ENCODE measurements around the gene RRP1B.
"Not testable (repeated sequence)": the region's sequence is repeated elsewhere in the genome, so short reads cannot be mapped to it uniquely, and the experiment has no call there.

RRP1B gene

DNA sequence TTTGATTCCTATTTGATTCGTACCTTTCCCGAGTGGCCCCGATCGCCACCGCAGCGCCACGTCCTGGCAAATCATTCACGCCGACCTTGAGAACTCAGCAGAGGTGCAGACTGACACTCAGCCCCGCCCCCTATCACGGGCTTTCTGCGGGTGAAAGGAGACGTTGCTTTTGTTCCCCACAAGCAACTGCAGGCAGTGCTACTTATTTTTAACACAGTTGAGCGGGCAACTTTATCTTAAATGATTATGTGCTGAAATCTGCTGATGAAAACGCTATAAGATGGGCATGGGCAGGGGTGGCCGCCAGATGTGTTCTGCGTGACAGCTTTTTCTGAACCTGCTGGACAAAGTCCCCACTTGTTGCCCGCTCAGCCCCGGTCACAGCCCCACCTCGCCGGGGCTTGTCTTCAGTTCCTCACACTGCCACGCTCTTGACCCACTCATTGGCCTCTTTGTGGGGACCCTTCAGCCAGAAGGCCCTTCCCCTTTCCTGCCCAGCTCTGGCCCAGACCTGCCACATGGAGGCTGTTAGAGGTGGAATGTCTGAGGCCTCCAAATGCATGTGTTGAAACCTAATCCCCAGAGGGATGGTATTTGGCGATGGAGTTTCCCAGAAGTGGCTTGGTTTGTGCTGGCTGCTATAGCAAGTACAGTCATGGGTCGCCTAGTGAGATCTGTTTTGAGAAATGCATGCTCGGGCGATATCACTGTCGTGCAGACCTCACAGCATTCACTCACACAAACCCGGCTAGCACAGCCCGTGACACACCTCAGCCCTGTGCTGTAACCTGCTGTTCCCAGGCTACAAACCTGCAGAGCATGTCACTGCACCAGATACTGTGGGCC is 43.9 kb downstream of the RRP1B start:
- H3K4me3 Mint-ChIP-seq: peak overlapping the region; percentile 61 to 73
- ATAC-seq (replicated peaks): peak; percentile 51
- peaks cover 7% of the 10 kb centered on the region for H3K36me3 Mint-ChIP-seq (ENCODE audit: insufficient read depth)
- H3K27ac Mint-ChIP-seq: peak overlapping the region; percentile 17 to 60
- no peaks in the 10 kb centered on the region for H3K27me3 Mint-ChIP-seq
- peak in 2 of 3 experiments; percentile 34 to 47 for DNase-seq
- no peaks in the 10 kb centered on the region for H3K9me3 Mint-ChIP-seq
- peaks cover 4 to 11% of the 10 kb centered on the region in 2 donors for H3K4me1 Mint-ChIP-seq (ENCODE audit: low read depth in 2 of 2)

- no peak overlapping the region for H3K4me3 Mint-ChIP-seq
- H3K9me3 Mint-ChIP-seq: no peaks in the 10 kb centered on the region
- H3K27me3 Mint-ChIP-seq: no peaks in the 10 kb centered on the region
- ATAC-seq (replicated peaks) (no peak), DNase-seq (no peak)
- peaks cover 4% of the 10 kb centered on the region for H3K36me3 Mint-ChIP-seq (ENCODE audit: insufficient read depth)
- peak overlapping the region; percentile 62 to 66 for H3K27ac Mint-ChIP-seq
- peaks cover 4 to 9% of the 10 kb centered on the region in 2 donors for H3K4me1 Mint-ChIP-seq (ENCODE audit: low read depth in 2 of 2)
Measured at GRCh38 chr21:43707462-43707861, 48.1 kb downstream of the RRP1B start.

GRCh38 chr21:43708745-43709381 is 49.5 kb downstream of the RRP1B start:
- Mint-ChIP-seq H3K9me3 (no peaks in the 10 kb centered on the region), H3K27me3 (no peaks in the 10 kb centered on the region), H3K36me3 (ENCODE audit: insufficient read depth) (peaks cover 4% of the 10 kb centered on the region), H3K4me3 (no peak overlapping the region), H3K27ac (no peak overlapping the region), H3K4me1 (ENCODE audit: low read depth in 2 of 2) (peaks cover 0 to 2% of the 10 kb centered on the region in 2 donors)
- DNase-seq (no peak), ATAC-seq (replicated peaks) (no peak)

GRCh38 chr21:43712268-43712942 is 53.0 kb downstream of the RRP1B start:
- DNase-seq (no peak), ATAC-seq (replicated peaks) (no peak)
- H3K27me3 Mint-ChIP-seq: no peaks in the 10 kb centered on the region
- H3K36me3 Mint-ChIP-seq (ENCODE audit: insufficient read depth): peaks cover 4% of the 10 kb centered on the region
- H3K27ac Mint-ChIP-seq: no peak overlapping the region
- H3K4me3 Mint-ChIP-seq: no peak overlapping the region
- peaks cover 0 to under 1% of the 10 kb centered on the region in 2 donors for H3K4me1 Mint-ChIP-seq (ENCODE audit: low read depth in 2 of 2)
- H3K9me3 Mint-ChIP-seq: no peaks in the 10 kb centered on the region

GRCh38 chr21:43713123-43713522 is 53.8 kb downstream of the RRP1B start:
- H3K27me3 Mint-ChIP-seq; H3K4me1 Mint-ChIP-seq (ENCODE audit: low read depth in 2 of 2); H3K36me3 Mint-ChIP-seq (ENCODE audit: insufficient read depth); H3K4me3 Mint-ChIP-seq; ATAC-seq (replicated peaks); H3K27ac Mint-ChIP-seq; DNase-seq; H3K9me3 Mint-ChIP-seq: not testable (repeated sequence)

DNA sequence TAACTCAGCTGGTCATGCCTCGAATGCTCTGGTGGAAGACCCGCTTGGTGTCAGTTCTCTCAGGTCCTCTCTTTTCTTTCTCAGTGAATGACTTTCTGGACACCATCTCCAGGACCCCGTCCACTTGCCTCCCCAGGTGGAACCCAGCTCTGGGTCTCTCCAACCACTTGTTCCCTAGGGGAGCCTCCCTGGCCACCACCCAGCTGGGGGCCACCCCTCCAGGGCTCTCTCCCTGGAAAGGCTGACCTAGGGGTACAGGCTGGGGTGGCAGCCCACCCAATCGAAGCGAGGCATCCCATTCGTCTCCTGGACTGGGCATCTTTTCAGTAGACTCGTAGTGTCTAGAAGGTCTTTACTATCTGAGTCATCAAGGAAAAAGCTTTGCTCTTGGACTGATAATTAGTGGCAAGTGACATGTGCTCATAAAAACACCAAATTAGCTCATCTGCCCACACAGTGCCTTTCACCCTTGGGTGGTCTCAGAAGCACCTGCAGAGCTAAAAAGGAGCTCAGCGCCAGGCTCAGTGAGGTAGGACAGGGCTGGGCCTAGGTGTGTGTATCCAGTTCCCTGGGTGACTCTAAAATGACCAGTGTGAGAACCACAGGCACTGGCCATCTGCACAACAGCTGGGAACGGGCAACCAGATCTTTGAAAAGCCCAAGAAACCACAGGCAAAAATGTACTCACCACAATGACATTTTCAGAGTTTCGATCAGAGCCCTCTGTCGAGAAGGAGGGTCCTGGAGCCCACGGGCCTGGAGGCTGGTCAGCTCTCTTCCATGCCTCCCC is 57.2 kb downstream of the RRP1B start:
- no peak for ATAC-seq (replicated peaks)
- peaks cover 21 to 22% of the 10 kb centered on the region in 2 donors for H3K4me1 Mint-ChIP-seq (ENCODE audit: low read depth in 2 of 2)
- no peak overlapping the region for H3K4me3 Mint-ChIP-seq
- no peaks in the 10 kb centered on the region for H3K9me3 Mint-ChIP-seq
- no peaks in the 10 kb centered on the region for H3K27me3 Mint-ChIP-seq
- peaks cover 18% of the 10 kb centered on the region for H3K36me3 Mint-ChIP-seq (ENCODE audit: insufficient read depth)
- peak overlapping the region in 1 of 2 donors; percentile 10 for H3K27ac Mint-ChIP-seq
- DNase-seq: no peak

DNA sequence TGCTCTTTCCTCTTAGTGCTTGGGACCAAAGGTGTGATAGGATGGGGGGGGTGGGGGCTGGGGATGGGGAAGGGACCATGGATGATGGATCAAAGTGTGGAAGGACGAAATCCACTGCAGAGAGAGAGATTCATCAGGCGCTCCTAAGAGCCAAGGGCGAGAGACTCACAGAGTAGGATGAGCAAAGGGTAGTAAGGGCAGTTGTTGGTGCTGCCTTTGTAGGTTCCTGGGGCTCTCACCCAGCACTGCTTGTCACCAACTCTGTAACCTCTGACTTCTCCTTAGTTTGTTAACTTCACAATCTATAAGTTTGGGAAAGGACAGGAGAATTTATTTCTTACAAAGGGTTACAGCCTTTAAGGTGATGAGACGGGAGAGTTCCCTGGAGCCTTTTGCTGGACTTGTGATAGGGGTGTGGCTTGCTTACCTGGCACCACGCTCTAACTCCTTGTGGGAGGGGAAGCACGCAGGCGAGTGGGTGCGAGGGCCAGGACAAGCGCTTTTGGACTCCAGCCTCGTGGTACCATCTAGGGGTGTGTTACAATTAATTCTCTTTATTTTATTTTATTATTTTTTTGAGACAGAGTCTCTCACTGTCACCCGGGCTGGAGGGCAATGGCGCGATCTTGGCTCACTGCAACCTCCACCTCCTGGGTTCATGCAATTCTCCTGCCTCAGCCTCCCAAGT is 58.0 kb downstream of the RRP1B start:
- no peak for DNase-seq
- Mint-ChIP-seq H3K9me3 (no peaks in the 10 kb centered on the region), H3K4me3 (peak overlapping the region; percentile 84 to 90), H3K36me3 (ENCODE audit: insufficient read depth) (peaks cover 21% of the 10 kb centered on the region), H3K4me1 (ENCODE audit: low read depth in 2 of 2) (peaks cover 27 to 28% of the 10 kb centered on the region in 2 donors), H3K27me3 (no peaks in the 10 kb centered on the region), H3K27ac (no peak overlapping the region)
- ATAC-seq (replicated peaks): no peak

GRCh38 chr21:43717967-43718871 is 58.9 kb downstream of the RRP1B start:
- Mint-ChIP-seq H3K27me3 (no peaks in the 10 kb centered on the region), H3K27ac (peak overlapping the region; percentile 68 to 76), H3K9me3 (no peaks in the 10 kb centered on the region), H3K36me3 (ENCODE audit: insufficient read depth) (peaks cover 21% of the 10 kb centered on the region), H3K4me1 (ENCODE audit: low read depth in 2 of 2) (peaks cover 28 to 32% of the 10 kb centered on the region in 2 donors), H3K4me3 (peak overlapping the region; percentile 84 to 90)
- no peak for DNase-seq
- no peak for ATAC-seq (replicated peaks)

- Mint-ChIP-seq H3K9me3 (no peaks in the 10 kb centered on the region), H3K4me1 (ENCODE audit: low read depth in 2 of 2) (peaks cover 28 to 32% of the 10 kb centered on the region in 2 donors)
- DNase-seq: peak; percentile 63 to 71 (median 65)
Measured at GRCh38 chr21:43718872-43719747, 59.8 kb downstream of the RRP1B start, which contains the start of gene PDXK. TSS of gene PDXK (plus strand) at chr21:43719129. CDS start at chr21:43719295, 166 bp downstream.

GRCh38 chr21:43719748-43720538 is 60.6 kb downstream of the RRP1B start:
- DNase-seq (peak in 1 of 3 experiments; percentile 24), ATAC-seq (replicated peaks) (peak; percentile 28)
- Mint-ChIP-seq H3K27me3 (no peaks in the 10 kb centered on the region), H3K9me3 (no peaks in the 10 kb centered on the region), H3K4me3 (peak overlapping the region; percentile 81 to 90), H3K4me1 (ENCODE audit: low read depth in 2 of 2) (peaks cover 28 to 32% of the 10 kb centered on the region in 2 donors), H3K27ac (peak overlapping the region; percentile 82 to 87), H3K36me3 (ENCODE audit: insufficient read depth) (peaks cover 34% of the 10 kb centered on the region)

More at GRCh38 chr21:43718872-43719747, 59.8 kb downstream of the RRP1B start, which contains the start of gene PDXK:
- peak within 1 kb of the TSS; percentile 84 to 90 for H3K4me3 Mint-ChIP-seq
- peak; percentile 81 for ATAC-seq (replicated peaks)
- peak within 1 kb of the TSS; percentile 82 to 87 for H3K27ac Mint-ChIP-seq
- peaks cover 27% of the 10 kb centered on the region for H3K36me3 Mint-ChIP-seq (ENCODE audit: insufficient read depth)
- no peaks in the 10 kb centered on the region for H3K27me3 Mint-ChIP-seq
